Adrenal gland (tissue), 5 donors: Measurements from ENCODE around the gene RICTOR.

Experiments
- CTCF ChIP-seq, 6 experiments: fragments of 450-650 bp in 4 of 6; fragments of 200-600 bp in 2 of 6; sonication (generic) in 1 of 6; IDR thresholded peaks; 1 replicate in 5 of 6; 2 replicates in 1 of 6; pipeline versions ENCODE4 v1.5.1 to v1.8.0; 2016 to 2021; ENCODE audit warnings: antibody characterized with exemption in 6 of 6, mild to moderate bottlenecking in 2 of 6, moderate library complexity in 1 of 6
- POLR2A ChIP-seq, 2 donors: fragments of 450-650 bp; IDR thresholded peaks; one replicate each; pipeline ENCODE4 v1.6.1; 2017; ENCODE audit warnings: antibody characterized with exemption in 2 of 2, mild to moderate bottlenecking in 2 of 2, moderate library complexity in 1 of 2
- donor health status: DM: no; HTN: no; CAD: no.

- TF ChIP-seq CTCF (IDR thresholded peaks at IDR 0.05): no peak
- no peak for TF ChIP-seq POLR2A (IDR thresholded peaks at IDR 0.05)
These were observed 177.4 kb downstream of the RICTOR start for GRCh38 chr5:38896760-38897159.
